HepG2 (cell line): ENCODE data around the gene BAIAP2L2. TPM values are rescaled to one million over a fixed set of nuclear protein-coding genes. Genes with fewer than 3 reads are reported as not detected.
A peak's percentile ranks its signal among the peaks of the same experiment; 100 is the strongest.

Experiments
- DZIP1 ChIP-seq: sonication (generic); formaldehyde crosslinking; IDR thresholded peaks from 2 replicates; pipeline ENCODE4 v1.5.0; 2020; ENCODE audit warnings: mild to moderate bottlenecking, missing genetic modification reagents
- HMGXB4 ChIP-seq, 2 experiments: sonication (generic) in 1 of 2; formaldehyde crosslinking in 1 of 2; IDR thresholded peaks; 2 replicates each; pipeline versions ENCODE4 v1.4.0 to v1.6.1; 2018 to 2020; ENCODE audit warnings: missing genetic modification reagents in 2 of 2, borderline replicate concordance in 1 of 2, low read depth in 1 of 2, mild to moderate bottlenecking in 1 of 2, missing biosample characterization in 1 of 2
- KDM5B ChIP-seq: sonication (generic); formaldehyde crosslinking; IDR thresholded peaks from 2 replicates; pipeline ENCODE4 v1.4.0; 2020; ENCODE audit warnings: missing genetic modification reagents, mild to moderate bottlenecking, borderline replicate concordance
- MED8 ChIP-seq: sonication (generic); formaldehyde crosslinking; IDR thresholded peaks from 2 replicates; pipeline ENCODE4 v1.8.1; 2023; ENCODE audit warnings: mild to moderate bottlenecking, missing genetic modification reagents; ENCODE audit not compliant: insufficient replicate concordance
- NR0B2 ChIP-seq: sonication (generic); formaldehyde crosslinking; IDR thresholded peaks from 2 replicates; pipeline ENCODE4 v1.4.0; 2020; ENCODE audit warnings: mild to moderate bottlenecking, missing genetic modification reagents
- SNAPC4 ChIP-seq: sonication (generic); formaldehyde crosslinking; IDR thresholded peaks from 2 replicates; pipeline ENCODE4 v1.4.0; 2020; ENCODE audit warnings: mild to moderate bottlenecking, missing genetic modification reagents
- SP2 ChIP-seq: sonication (generic); formaldehyde crosslinking; IDR thresholded peaks from 2 replicates; pipeline ENCODE4 v1.5.1; 2020; ENCODE audit warnings: mild to moderate bottlenecking, missing genetic modification reagents
- XRCC5 ChIP-seq: fragments of 200-400 bp; formaldehyde crosslinking; optimal IDR thresholded peaks from 2 replicates; pipeline ENCODE3; 2017; ENCODE audit warnings: mild to moderate bottlenecking, low read length
- ZNF556 ChIP-seq: sonication (generic); formaldehyde crosslinking; IDR thresholded peaks from 2 replicates; pipeline ENCODE4 v1.4.0; 2020; ENCODE audit warnings: mild to moderate bottlenecking, missing genetic modification reagents, borderline replicate concordance
- ZNF710 ChIP-seq: sonication (generic); formaldehyde crosslinking; IDR thresholded peaks from 2 replicates; pipeline ENCODE4 v1.5.0; 2020; ENCODE audit warnings: mild to moderate bottlenecking, missing genetic modification reagents, borderline replicate concordance
- ZNF782 ChIP-seq: sonication (generic); formaldehyde crosslinking; IDR thresholded peaks from 2 replicates; pipeline ENCODE4 v1.4.0; 2020; ENCODE audit warnings: missing genetic modification reagents, mild to moderate bottlenecking, borderline replicate concordance
- polyA plus RNA-seq, 8 experiments: library from polyadenylated mRNA; depleted of rRNA in 3 of 8; stranded (reverse) in 7 of 8; unstranded in 1 of 8; fragments of >200 nt; fragmentation: Illumina TruSeq in 4 of 8; extraction: Trizol in 4 of 8; gene quantifications; 2 replicates each; pipeline versions ENCODE4 v1.2.1 to v1.2.3, GENCODE V29; 2011 to 2016; ENCODE audit warnings: low read depth in 4 of 8, missing spikeins in 1 of 8, mixed read lengths in 1 of 8; ENCODE audit not compliant: insufficient read depth in 1 of 8
- total RNA-seq, 5 experiments: library from RNA; depleted of rRNA; stranded (reverse); fragments of >200 nt; fragmentation: Illumina TruSeq; extraction: Trizol; gene quantifications; 2 replicates each; pipeline ENCODE4 v1.2.3, GENCODE V29; 2016; ENCODE audit warnings: low read depth in 1 of 5

Gene BAIAP2L2
- total and polyA plus RNA-seq, 2 of the 13 experiments (the other 11 are each of a cell fraction or from before 2014, with no cell fraction given) = 4.4 to 7.5 TPM

- TF ChIP-seq HMGXB4 (CRISPR knock-in tag; IDR thresholded peaks at IDR 0.05; ENCODE audit: borderline replicate concordance in 1 of 2, low read depth in 1 of 2) (peak; percentile 36 to 53; a peak in 2 of 4 replicates), ZNF782 (CRISPR knock-in tag) (0 out of 2 replicates have a peak, but pooled peaks have one; percentile 64), XRCC5 (peak; percentile 40), KDM5B (CRISPR knock-in tag) (peak; percentile 66; the same call in 1 of the 2 replicates), ZNF710 (CRISPR knock-in tag) (peak; percentile 78), SNAPC4 (CRISPR knock-in tag) (0 out of 2 replicates have a peak, but pooled peaks have one; percentile 37), ZNF556 (0 out of 2 replicates have a peak, but pooled peaks have one; percentile 46), MED8 (CRISPR knock-in tag) (no peak), DZIP1 (no peak), NR0B2 (CRISPR knock-in tag) (peak; percentile 75; the same call in 1 of the 2 replicates), SP2 (CRISPR knock-in tag) (peak; percentile 80)
Observed at GRCh38 chr22:38056969-38057891, 53.3 kb downstream of the BAIAP2L2 start, which contains the start of gene PICK1 (continued).
